A172 (cell line): Measurements from ENCODE around the gene TTL. TPM values are rescaled to one million over a fixed set of nuclear protein-coding genes. Genes with fewer than 3 reads are reported as not detected.
A peak's percentile ranks its signal among the peaks of the same experiment; 100 is the strongest.
"Not testable (repeated sequence)": the region's sequence is repeated elsewhere in the genome, so short reads cannot be mapped to it uniquely, and the experiment has no call there.

Experiments
- DNase-seq: peaks from one replicate; pipeline ENCODE4 v3.0.0-alpha.2; 2015; ENCODE audit warnings: low spot score
- total RNA-seq: library from RNA; depleted of rRNA; stranded (reverse); fragments of >200 nt; shearing (Covaris generic); gene quantifications from 2 replicates; pipeline ENCODE4 v1.2.3, GENCODE V29; 2014

Gene TTL
- total RNA-seq, 1 experiment from 2014 or later: 75.3 TPM

GRCh38 chr2:112520234-112520783, 38.4 kb downstream of the TTL start:
- no peak for DNase-seq

GRCh38 chr2:112523291-112523777, 41.4 kb downstream of the TTL start:
- DNase-seq: no peak

- DNase-seq: not testable (repeated sequence)
Measured at GRCh38 chr2:112524276-112524675, 42.3 kb downstream of the TTL start.

DNA sequence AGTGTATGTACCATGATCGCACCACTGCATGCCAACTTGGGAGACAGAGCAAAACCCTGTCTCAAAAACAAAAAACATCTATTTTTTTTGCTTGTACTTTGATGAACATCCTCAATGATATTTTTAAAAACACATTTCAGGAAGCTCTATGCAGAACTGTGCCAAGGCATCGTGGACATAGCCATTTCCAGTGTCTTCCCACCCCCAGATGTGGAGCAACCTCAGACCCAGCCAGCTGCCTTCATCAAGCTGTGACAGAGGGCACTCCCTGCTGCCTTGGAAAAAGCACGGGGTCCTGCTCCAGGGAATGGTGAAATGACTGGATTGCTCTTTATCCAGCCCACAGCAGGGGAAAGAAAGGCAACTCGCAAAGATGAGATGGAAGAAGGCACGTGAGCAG, 46.6 kb downstream of the TTL start:
- DNase-seq: no peak

GRCh38 chr2:112529757-112530156, 47.8 kb downstream of the TTL start:
- no peak for DNase-seq

- DNase-seq: no peak
Measured at GRCh38 chr2:112530728-112531127, 48.8 kb downstream of the TTL start.

- no peak for DNase-seq
Measured at GRCh38 chr2:112534826-112535225, 52.9 kb downstream of the TTL start.

GRCh38 chr2:112536665-112537064, 54.7 kb downstream of the TTL start:
- not testable (repeated sequence) for DNase-seq

- DNase-seq: no peak
Measured at GRCh38 chr2:112539306-112539705, 57.4 kb downstream of the TTL start.

GRCh38 chr2:112540906-112541305, 59.0 kb downstream of the TTL start:
- DNase-seq: no peak

DNA sequence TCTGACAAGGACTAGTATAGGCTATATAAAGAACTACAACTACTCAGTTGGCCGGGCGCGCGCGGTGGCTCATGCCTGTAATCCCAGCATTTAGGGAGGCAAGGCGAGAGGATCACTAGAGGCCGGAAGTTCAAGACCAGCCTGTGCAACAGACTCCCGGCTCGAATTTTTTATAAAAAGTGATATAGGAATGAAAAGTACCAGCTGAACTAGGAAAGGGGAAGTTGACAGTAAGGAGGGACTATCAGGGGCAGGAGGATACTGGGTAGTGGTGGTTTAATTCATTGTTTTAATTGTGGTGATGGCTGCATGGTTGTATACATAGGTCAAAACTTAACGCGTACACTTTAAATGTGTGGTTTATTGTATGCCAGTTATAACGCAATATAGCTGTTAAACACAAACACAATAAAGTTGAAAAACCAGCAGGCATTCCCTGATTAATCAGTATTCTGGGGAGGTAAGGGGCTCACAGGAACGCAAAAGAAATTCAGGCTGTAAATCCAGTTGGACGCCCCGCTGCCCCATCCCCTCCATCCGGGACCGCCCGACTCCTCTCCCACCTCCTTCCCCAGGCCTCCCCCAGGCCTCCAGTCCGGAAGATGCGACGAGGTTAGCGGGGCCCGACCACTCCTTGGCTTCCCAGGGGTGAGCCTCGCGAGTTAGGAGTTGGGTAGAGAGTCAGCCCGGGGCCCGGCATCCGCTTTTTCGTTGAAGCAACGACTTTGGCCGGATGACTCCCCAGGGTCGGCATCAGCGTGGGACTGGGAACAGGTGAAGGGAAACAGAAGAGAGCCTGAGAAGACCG, 59.6 kb downstream of the TTL start:
- no peak for DNase-seq

- DNase-seq: peak; percentile 86
Measured at GRCh38 chr2:112542123-112542983, 60.4 kb downstream of the TTL start, which contains the start of gene POLR1B. TSS of gene POLR1B (plus strand) at chr2:112542465. CDS start at chr2:112542495, 30 bp downstream.

- DNase-seq: peak; percentile 20
Measured at GRCh38 chr2:112542984-112543661, 61.2 kb downstream of the TTL start.

- DNase-seq: no peak
Measured at GRCh38 chr2:112547333-112547732, 65.4 kb downstream of the TTL start.

- DNase-seq: no peak
Measured at GRCh38 chr2:112548980-112549379, 67.0 kb downstream of the TTL start.

- no peak for DNase-seq
Measured at GRCh38 chr2:112566104-112566503, 84.1 kb downstream of the TTL start.

- DNase-seq: not testable (repeated sequence)
Measured at GRCh38 chr2:112566508-112566907, 84.6 kb downstream of the TTL start.

GRCh38 chr2:112572005-112572404, 90.0 kb downstream of the TTL start:
- DNase-seq: no peak

DNA sequence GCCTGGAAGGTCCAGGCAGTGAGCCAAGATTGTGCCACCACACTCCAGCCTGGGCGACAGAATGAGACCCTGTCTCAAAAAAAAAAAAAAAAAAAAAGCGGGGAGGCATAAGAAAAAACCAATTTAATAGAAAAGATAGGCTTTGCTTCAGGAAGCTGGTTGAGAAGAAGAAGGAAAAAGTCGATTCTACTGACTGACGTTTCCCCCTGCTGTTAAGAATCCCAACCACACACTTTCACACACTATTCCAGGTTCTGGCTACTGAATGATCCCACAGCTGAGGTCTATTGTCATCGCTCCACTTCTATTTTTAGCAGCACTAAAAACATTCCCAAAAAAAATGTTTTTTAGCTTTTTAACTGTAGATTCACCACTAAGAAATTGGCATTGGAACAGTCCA, 95.8 kb downstream of the TTL start:
- DNase-seq: peak; percentile 38

DNA sequence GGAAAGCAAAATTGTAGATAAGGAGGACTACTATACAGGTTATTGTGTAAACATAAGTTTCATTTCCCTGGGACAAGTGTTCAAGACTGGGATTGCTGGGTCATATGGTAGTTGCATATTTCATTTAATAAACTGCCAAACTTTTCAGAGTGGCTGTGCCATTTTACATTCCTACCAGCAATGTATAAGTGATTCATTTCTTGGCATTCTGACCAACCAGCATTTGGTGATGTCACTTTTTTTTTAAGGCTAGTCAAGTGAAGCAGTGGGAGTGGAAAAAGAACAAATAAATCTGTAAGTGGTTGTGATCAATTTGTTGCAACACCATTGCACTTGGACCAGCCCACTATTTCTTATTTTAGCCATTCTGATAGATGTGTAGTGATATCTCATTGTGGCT, 97.3 kb downstream of the TTL start:
- peak; percentile 87 for DNase-seq

DNA sequence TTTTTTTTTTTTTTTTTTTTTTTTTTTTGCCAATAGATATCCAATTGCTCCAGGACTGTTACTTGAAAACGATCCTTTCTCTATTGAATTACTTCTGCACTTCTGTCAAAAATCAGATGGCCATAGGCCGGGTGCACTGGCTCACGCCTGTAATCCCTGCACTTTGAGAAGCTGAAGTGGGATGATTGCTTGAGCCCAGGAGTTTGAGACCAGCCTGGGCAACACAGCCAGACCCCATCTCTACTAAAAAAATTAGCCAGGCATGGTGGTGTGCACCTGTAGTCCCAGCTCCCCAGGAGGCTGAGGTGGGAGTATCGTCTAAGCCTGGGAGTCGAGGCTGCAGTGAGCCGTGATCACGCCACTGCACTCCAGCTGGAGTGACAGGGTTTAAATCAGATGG, 98.1 kb downstream of the TTL start:
- DNase-seq: no peak

DNA sequence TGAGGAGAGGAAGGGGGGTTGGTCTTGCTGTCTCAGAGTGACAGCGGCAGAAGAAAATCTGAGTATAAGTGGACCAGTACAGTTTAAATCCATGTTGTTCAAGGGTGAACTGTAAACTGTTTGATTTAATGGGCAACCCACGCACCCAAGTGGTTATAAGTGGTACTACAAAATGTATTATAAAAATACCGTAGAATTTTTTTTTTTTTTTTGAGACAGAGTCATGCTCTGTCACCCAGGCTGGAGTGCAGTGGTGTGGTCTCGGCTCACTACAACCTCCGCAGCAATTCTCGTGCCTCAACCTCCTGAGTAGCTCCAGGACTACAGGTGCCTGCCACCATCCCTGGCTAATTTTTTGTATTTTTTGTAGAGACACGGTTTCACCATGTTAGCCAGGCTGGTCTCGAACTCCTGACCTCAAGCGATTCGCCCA, 100.4 kb downstream of the TTL start:
- peak; percentile 75 for DNase-seq
